Measurements from ENCODE around the gene ZNF865.

DNA sequence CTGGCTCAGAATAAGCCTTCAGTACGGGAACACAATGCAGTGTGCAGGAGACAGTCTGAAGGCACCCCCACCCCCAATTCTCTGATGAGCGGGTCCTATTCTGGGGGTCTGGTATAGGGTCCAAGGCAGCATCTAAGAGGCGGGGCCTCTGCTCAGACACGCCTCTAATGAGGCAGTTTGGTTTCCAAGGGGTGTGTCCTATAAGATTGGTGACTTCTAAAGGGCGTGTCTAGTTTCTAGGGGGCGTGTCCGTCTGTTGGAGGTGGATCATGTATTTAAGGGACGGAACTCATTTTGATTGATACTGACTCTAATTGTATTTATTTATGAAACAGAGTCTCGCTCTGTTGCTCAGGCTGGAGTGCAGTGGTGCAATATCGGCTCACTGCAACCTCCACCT is 14.8 kb upstream of the ZNF865 start:
- TF ChIP-seq, protein P1, sequence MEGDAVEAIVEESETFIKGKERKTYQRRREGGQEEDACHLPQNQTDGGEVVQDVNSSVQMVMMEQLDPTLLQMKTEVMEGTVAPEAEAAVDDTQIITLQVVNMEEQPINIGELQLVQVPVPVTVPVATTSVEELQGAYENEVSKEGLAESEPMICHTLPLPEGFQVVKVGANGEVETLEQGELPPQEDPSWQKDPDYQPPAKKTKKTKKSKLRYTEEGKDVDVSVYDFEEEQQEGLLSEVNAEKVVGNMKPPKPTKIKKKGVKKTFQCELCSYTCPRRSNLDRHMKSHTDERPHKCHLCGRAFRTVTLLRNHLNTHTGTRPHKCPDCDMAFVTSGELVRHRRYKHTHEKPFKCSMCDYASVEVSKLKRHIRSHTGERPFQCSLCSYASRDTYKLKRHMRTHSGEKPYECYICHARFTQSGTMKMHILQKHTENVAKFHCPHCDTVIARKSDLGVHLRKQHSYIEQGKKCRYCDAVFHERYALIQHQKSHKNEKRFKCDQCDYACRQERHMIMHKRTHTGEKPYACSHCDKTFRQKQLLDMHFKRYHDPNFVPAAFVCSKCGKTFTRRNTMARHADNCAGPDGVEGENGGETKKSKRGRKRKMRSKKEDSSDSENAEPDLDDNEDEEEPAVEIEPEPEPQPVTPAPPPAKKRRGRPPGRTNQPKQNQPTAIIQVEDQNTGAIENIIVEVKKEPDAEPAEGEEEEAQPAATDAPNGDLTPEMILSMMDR (IDR thresholded peaks at IDR 0.05; ENCODE audit: insufficient read depth, low read depth, low read length) = no peak
- TF ChIP-seq EZH2 (IDR thresholded peaks at IDR 0.05; ENCODE audit: insufficient read depth, low read length) = no peak
